A549 (cell line): ENCODE measurements around the gene MKNK1. TPM values are rescaled to one million over a fixed set of nuclear protein-coding genes. Genes with fewer than 3 reads are reported as not detected.

Experiments used
- ATAC-seq, 2 experiments: fragments of 200-7000 bp in 1 of 2; fragments of >200 bp in 1 of 2; cut with Nextera tagmentation in 1 of 2; cut with Tn5 transposase in 1 of 2; 3 replicates each; pipeline versions ENCODE4 v1.8.0 to v1.9.1; 2018 to 2020; ENCODE audit warnings: mild to moderate bottlenecking in 1 of 2, moderate library complexity in 1 of 2
- CTCF ChIA-PET: fragments of 300-600 bp; sonication (Branson Sonifier 250); formaldehyde crosslinking; extraction: SDS; loops from one replicate; lab custom pipeline; 2021; ENCODE audit warnings: antibody characterized with exemption, inconsistent platforms; lab: Yijun Ruan, JAX
- POLR2A ChIA-PET: fragments of 350-600 bp; formaldehyde crosslinking; extraction: SDS; loops from one replicate; lab custom pipeline; 2021; ENCODE audit warnings: antibody characterized with exemption, inconsistent platforms; lab: Yijun Ruan, JAX
- DNase-seq, 2 experiments: peaks; one replicate each; pipeline versions ENCODE4 v3.0.0 to v3.0.0-alpha.2; 2011 to 2016; ENCODE audit warnings: low read depth in 1 of 2, low spot score in 1 of 2
- FAIRE-seq: peaks from 2 replicates; lab custom pipeline; 2011; peaks lifted over from hg19 to GRCh38; lab: Jason Lieb, UNC
- H3K27ac ChIP-seq, 2 experiments: fragments of >200 bp; sonication (Bioruptor Twin); formaldehyde crosslinking; 3 replicates each; pipeline ENCODE4 v1.5.1; 2016 to 2017
- H3K4me1 ChIP-seq: fragments of >200 bp; sonication (Bioruptor Twin); formaldehyde crosslinking; 3 replicates; pipeline ENCODE4 v1.6.1; 2016
- H3K4me2 ChIP-seq: fragments of >200 bp; sonication (Bioruptor Twin); formaldehyde crosslinking; 3 replicates; pipeline ENCODE4 v1.6.1; 2016
- H3K4me3 ChIP-seq: fragments of >200 bp; sonication (Bioruptor Twin); formaldehyde crosslinking; 3 replicates; pipeline ENCODE4 v1.5.1; 2016
- H3K9me3 ChIP-seq: fragments of >200 bp; sonication (Bioruptor Twin); formaldehyde crosslinking; 3 replicates; pipeline ENCODE4 v1.6.1; 2016
- ATOH8 ChIP-seq: fragments of 250-450 bp; sonication (Bioruptor Pico); IDR thresholded peaks from 2 replicates; pipeline ENCODE4 v1.5.0; 2020; ENCODE audit warnings: low read depth, mild to moderate bottlenecking, moderate library complexity
- BCL3 ChIP-seq: fragments of >200 bp; sonication (Bioruptor Twin); formaldehyde crosslinking; IDR thresholded peaks from 3 replicates; pipeline ENCODE4 v1.6.1; 2016
- BHLHE40 ChIP-seq: IDR thresholded peaks from 2 replicates; pipeline ENCODE4 v1.6.1; 2012; ENCODE audit warnings: low read depth, low read length, inconsistent platforms
- CBX8 ChIP-seq: fragments of 200-600 bp; sonication (generic); IDR thresholded peaks from 2 replicates; pipeline ENCODE4 v1.6.1; 2016
- CEBPB ChIP-seq, 2 experiments: fragments of >200 bp in 1 of 2; sonication (Bioruptor Twin) in 1 of 2; formaldehyde crosslinking in 1 of 2; IDR thresholded peaks; 2 replicates each; pipeline ENCODE4 v1.6.1; 2012 to 2016
- CHD4 ChIP-seq: fragments of 200-600 bp; sonication (generic); IDR thresholded peaks from 2 replicates; pipeline ENCODE4 v1.6.1; 2016; ENCODE audit warnings: antibody characterized with exemption, mild to moderate bottlenecking, borderline replicate concordance
- CTCF ChIP-seq: fragments of >200 bp; sonication (Bioruptor Twin); formaldehyde crosslinking; IDR thresholded peaks from 3 replicates; pipeline ENCODE4 v1.5.1; 2016
- EHF ChIP-seq: fragments of 250-450 bp; sonication (Bioruptor Pico); IDR thresholded peaks from 2 replicates; pipeline ENCODE4 v1.5.0; 2020; ENCODE audit warnings: mild to moderate bottlenecking
- EP300 ChIP-seq, 2 experiments: fragments of >200 bp; sonication (Bioruptor Twin); formaldehyde crosslinking; IDR thresholded peaks; 2 replicates in 1 of 2; 3 replicates in 1 of 2; pipeline ENCODE4 v1.6.1; 2016 to 2017
- ESRRA ChIP-seq: fragments of 150-350 bp; IDR thresholded peaks from 2 replicates; pipeline ENCODE4 v1.6.1; 2014; ENCODE audit warnings: mild to moderate bottlenecking, low read length, borderline replicate concordance
- FOSB ChIP-seq: fragments of 250-450 bp; sonication (Bioruptor Pico); IDR thresholded peaks from 2 replicates; pipeline ENCODE4 v1.5.0; 2020; ENCODE audit warnings: mild to moderate bottlenecking, moderate library complexity
- FOXS1 ChIP-seq: fragments of 250-450 bp; sonication (Bioruptor Pico); IDR thresholded peaks from 2 replicates; pipeline ENCODE4 v1.5.0; 2020; ENCODE audit warnings: mild to moderate bottlenecking, moderate library complexity
- HMGXB4 ChIP-seq: fragments of 250-450 bp; sonication (Bioruptor Pico); IDR thresholded peaks from 2 replicates; pipeline ENCODE4 v1.5.0; 2021; ENCODE audit warnings: mild to moderate bottlenecking, moderate library complexity, borderline replicate concordance
- HOXB13 ChIP-seq: fragments of 250-450 bp; sonication (Bioruptor Pico); IDR thresholded peaks from 2 replicates; pipeline ENCODE4 v1.5.0; 2020; ENCODE audit warnings: low read depth, mild to moderate bottlenecking, moderate library complexity
- JUN ChIP-seq, 2 experiments: fragments of >200 bp; sonication (Bioruptor Twin); formaldehyde crosslinking; IDR thresholded peaks; 2 replicates in 1 of 2; 3 replicates in 1 of 2; pipeline ENCODE4 v1.6.1; 2016 to 2017
- POLR2A ChIP-seq: IDR thresholded peaks from 2 replicates; pipeline ENCODE4 v1.6.1; 2012; ENCODE audit warnings: mild to moderate bottlenecking, low read length
- RAD21 ChIP-seq, 2 experiments: fragments of >200 bp in 1 of 2; sonication (Bioruptor Twin) in 1 of 2; formaldehyde crosslinking in 1 of 2; IDR thresholded peaks in 1 of 2; conservative IDR thresholded peaks in 1 of 2; 2 replicates in 1 of 2; 3 replicates in 1 of 2; pipeline ENCODE4 v1.6.1; 2012 to 2018; ENCODE audit warnings: inconsistent platforms in 1 of 2
- RARB ChIP-seq: fragments of 250-450 bp; sonication (Bioruptor Pico); IDR thresholded peaks from 2 replicates; pipeline ENCODE4 v1.8.0; 2021; ENCODE audit warnings: mild to moderate bottlenecking, moderate library complexity
- REST ChIP-seq: fragments of 200-600 bp; sonication (generic); IDR thresholded peaks from 2 replicates; pipeline ENCODE4 v1.6.1; 2016; ENCODE audit warnings: antibody characterized with exemption, mild to moderate bottlenecking, moderate library complexity
- RNF2 ChIP-seq: fragments of 200-600 bp; sonication (generic); IDR thresholded peaks from 2 replicates; pipeline ENCODE4 v1.6.1; 2016; ENCODE audit warnings: low read depth, mild to moderate bottlenecking, antibody characterized with exemption, moderate library complexity, borderline replicate concordance
- SMC3 ChIP-seq: fragments of >200 bp; sonication (Bioruptor Twin); formaldehyde crosslinking; IDR thresholded peaks from 3 replicates; pipeline ENCODE4 v1.6.1; 2018; ENCODE audit warnings: inconsistent platforms
- TFCP2L1 ChIP-seq: fragments of 250-450 bp; sonication (Bioruptor Pico); IDR thresholded peaks from 2 replicates; pipeline ENCODE4 v1.5.0; 2021; ENCODE audit warnings: mild to moderate bottlenecking
- ZFP36 ChIP-seq: fragments of 450-650 bp; IDR thresholded peaks from 2 replicates; pipeline ENCODE4 v1.6.1; 2014; ENCODE audit warnings: borderline replicate concordance; ENCODE audit not compliant: partially characterized antibody
- ZNF302 ChIP-seq: fragments of 250-450 bp; sonication (Bioruptor Pico); IDR thresholded peaks from 2 replicates; pipeline ENCODE4 v1.9.0; 2021; ENCODE audit warnings: inconsistent platforms, mild to moderate bottlenecking, moderate library complexity
- ZSCAN20 ChIP-seq: fragments of 250-450 bp; sonication (Bioruptor Pico); IDR thresholded peaks from 2 replicates; pipeline ENCODE4 v1.8.0; 2022; ENCODE audit warnings: mild to moderate bottlenecking, moderate library complexity
- WGBS: methylation state at CpG from one replicate; pipeline ENCODE4 v1.1.6; 2017; ENCODE audit errors: missing lambda C conversion rate; 5-methylcytosine and 5-hydroxymethylcytosine counted together
- polyA plus RNA-seq, 4 experiments: library from polyadenylated mRNA; depleted of rRNA in 3 of 4; stranded (reverse); fragments of >200 nt; fragmentation: RNase III in 1 of 4; extraction: RNeasy Plus Mini Kit Qiagen cat#74134 plus additional on column Dnase treatment in 1 of 4; gene quantifications; 2 replicates in 3 of 4; 3 replicates in 1 of 4; pipeline ENCODE4 v1.2.3, GENCODE V29; 2011 to 2017

Gene MKNK1
- polyA plus RNA-seq, 2 of the 4 experiments (the other 2 are of a cell fraction) = 20.8 to 28.4 TPM

GRCh38 chr1:46592823-46593222 lies 11.2 kb downstream of the MKNK1 start:
- ChIA-PET POLR2A (no interaction called here), CTCF (interaction anchor here (1.4 kb wide), 1 partner anchor 12 kb away, joined by 3 read pairs; the partner anchor contains the start of gene MKNK1)
- WGBS = 96% methylated on average over 4 of the region's 4 CpGs
- no peak overlapping the region for H3K27ac ChIP-seq
- no peak for DNase-seq
- ATAC-seq = no peak
- no peaks in the 10 kb centered on the region for H3K4me1 ChIP-seq
- H3K9me3 ChIP-seq = no peaks in the 10 kb centered on the region
- TF ChIP-seq CTCF = no peak
- TF ChIP-seq ESRRA = no peak
- no peak for TF ChIP-seq EHF (CRISPR knock-in tag)
- no peak for TF ChIP-seq HMGXB4 (CRISPR knock-in tag)
- TF ChIP-seq EP300 (IDR thresholded peaks at IDR 0.05) = no peak
- no peak for TF ChIP-seq TFCP2L1
- TF ChIP-seq BHLHE40 = no peak
- no peak for TF ChIP-seq RAD21 (conservative IDR thresholded peaks at IDR 0.05 in 1 of 2, IDR thresholded peaks at IDR 0.05 in 1 of 2)
- TF ChIP-seq ZFP36 = no peak
- TF ChIP-seq REST = no peak
- TF ChIP-seq FOSB = no peak
- TF ChIP-seq HOXB13 (CRISPR knock-in tag) = no peak
- no peak for TF ChIP-seq ATOH8 (CRISPR knock-in tag)
- TF ChIP-seq JUN (IDR thresholded peaks at IDR 0.05) = no peak
- no peak for TF ChIP-seq BCL3
- TF ChIP-seq ZNF302 (CRISPR knock-in tag) = no peak
- H3K4me2 ChIP-seq = no peak overlapping the region
- H3K4me3 ChIP-seq = no peak overlapping the region
- FAIRE-seq = no peak

GRCh38 chr1:46589529-46589928 lies 14.5 kb downstream of the MKNK1 start:
- CTCF ChIA-PET = no interaction called here
- Histone ChIP-seq H3K9me3 (no peaks in the 10 kb centered on the region), H3K4me1 (no peaks in the 10 kb centered on the region), H3K4me3 (no peak overlapping the region), H3K4me2 (no peak overlapping the region), H3K27ac (no peak overlapping the region)
- POLR2A ChIA-PET = no interaction called here
- DNase-seq = no peak
- no peak for FAIRE-seq
- 97% methylated on average over 3 of the region's 3 CpGs for WGBS
- ATAC-seq = no peak
- no peak for TF ChIP-seq FOXS1 (CRISPR knock-in tag)
- TF ChIP-seq RAD21 (conservative IDR thresholded peaks at IDR 0.05 in 1 of 2, IDR thresholded peaks at IDR 0.05 in 1 of 2) = no peak
- no peak for TF ChIP-seq POLR2A
- TF ChIP-seq CHD4 = no peak
- TF ChIP-seq HOXB13 (CRISPR knock-in tag) = no peak
- TF ChIP-seq ESRRA = no peak
- TF ChIP-seq RNF2 = no peak
- TF ChIP-seq BHLHE40 = no peak
- TF ChIP-seq ZSCAN20 (CRISPR knock-in tag) = no peak
- TF ChIP-seq SMC3 = no peak
- TF ChIP-seq CBX8 = no peak
- TF ChIP-seq CEBPB (IDR thresholded peaks at IDR 0.05) = no peak
- TF ChIP-seq EP300 (IDR thresholded peaks at IDR 0.05) = no peak
- no peak for TF ChIP-seq RARB (CRISPR knock-in tag)
- no peak for TF ChIP-seq CTCF
